GM19328 (cell line): Measurements from ENCODE around the gene MRGPRD.

Source experiments
- ATAC-seq: cut with Tn5 transposase; IDR thresholded peaks from one replicate; pipeline ENCODE4 v1.9.1; 2021; ENCODE audit warnings: mild to moderate bottlenecking, moderate library complexity; ENCODE audit not compliant: unreplicated experiment

The MRGPRD gene

GRCh38 chr11:68933605-68934320 is 47.0 kb downstream of the MRGPRD start:
- ATAC-seq = no peak

DNA sequence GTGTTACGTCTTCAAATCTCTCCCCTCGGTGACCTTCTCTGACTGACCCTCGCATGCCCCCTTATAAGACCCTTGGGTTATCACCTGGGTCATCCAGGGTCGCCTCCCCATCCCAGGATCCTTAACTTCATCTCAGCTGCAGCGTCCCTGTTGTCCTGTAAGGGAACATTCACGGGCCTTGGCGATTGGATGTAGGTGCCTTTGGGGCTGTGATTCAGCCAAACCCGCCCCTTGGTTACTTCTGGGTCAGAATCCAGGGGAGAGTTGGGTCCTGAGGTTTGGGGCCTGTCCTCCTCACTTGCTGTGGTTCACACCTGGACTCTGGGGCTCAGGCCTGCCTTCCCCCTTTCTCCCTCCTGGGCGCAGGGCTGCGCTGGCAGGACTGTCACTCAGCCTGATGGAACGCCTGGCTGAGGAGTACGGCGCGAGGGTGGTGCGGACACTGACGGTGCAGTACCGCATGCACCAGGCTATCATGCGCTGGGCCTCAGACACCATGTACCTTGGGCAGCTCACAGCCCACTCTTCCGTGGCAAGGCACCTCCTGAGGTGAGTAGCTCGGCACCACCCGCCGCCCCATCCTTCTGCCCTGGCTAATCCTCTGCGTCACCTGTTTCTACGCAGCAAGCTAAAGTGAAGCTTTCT is 47.7 kb downstream of the MRGPRD start:
- no peak for ATAC-seq

DNA sequence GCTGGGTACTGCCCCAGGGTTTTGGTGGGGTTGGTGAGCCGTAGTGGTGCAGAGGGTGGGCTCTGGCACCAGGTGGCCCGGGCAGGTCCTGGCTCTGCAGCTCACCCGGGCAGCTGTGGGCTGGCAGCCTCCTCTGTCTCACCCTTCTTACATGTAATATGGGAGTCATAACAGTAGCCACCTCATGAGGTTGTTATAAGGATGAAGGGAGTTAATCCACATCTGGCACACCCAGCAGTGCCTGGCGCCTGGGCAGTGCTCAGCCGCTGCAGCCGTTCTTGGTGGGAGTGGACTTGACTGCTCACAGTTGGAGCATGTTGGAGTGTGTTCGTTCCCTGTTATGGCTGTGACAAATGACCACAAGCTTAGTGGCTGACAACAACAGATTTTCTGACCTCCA is 48.4 kb downstream of the MRGPRD start:
- ATAC-seq = no peak

GRCh38 chr11:68931911-68932310 is 48.9 kb downstream of the MRGPRD start:
- no peak for ATAC-seq

DNA sequence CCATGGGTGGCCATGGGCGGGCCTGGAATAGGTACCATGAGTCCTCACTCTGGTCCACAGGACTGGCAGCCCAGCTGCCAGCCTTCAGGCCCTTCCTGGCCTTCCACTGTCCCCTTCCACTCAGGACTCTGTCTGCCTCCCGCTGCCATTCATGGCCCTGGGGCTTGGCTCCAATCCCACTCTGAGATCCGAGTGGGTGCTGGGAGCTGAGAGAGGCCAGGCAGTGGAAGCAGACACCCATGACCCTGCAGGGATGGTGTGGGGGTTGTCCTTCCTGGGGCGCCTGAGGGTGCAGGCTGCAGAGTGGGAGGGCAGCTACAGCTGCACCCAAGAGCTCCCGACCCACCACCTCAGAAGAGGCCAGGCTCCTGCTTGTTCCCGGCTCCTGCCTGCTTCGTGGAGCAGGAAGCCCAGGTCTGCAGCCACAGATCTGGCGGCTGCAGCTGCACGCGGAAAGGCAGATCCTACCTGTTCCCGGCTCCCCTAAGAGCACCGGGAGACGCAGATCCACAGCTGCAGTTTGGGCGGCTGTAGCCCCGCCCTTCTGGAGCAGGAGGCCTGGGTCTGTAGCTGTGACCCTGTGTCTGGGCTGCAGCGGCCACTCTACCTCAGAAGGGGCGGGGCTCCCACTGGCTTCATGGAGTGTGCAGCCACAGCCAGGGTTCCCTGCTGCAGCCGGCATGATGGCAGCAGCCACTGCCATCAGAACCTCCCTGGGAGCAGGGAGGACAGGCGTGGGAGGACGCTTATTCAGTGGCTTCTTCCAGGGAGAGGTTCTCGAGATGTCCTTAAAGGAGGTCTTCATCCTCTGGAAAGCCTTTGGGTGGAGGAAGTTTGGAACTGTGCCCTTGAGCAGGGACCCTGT is 49.6 kb downstream of the MRGPRD start:
- ATAC-seq = no peak
